Erythroblast (primary cell): Measurements from ENCODE around the gene ZNF516.

Experiments
- GATA1 ChIP-seq: IDR thresholded peaks from 2 replicates; pipeline ENCODE4 v1.6.1; 2011; ENCODE audit warnings: low read depth, mild to moderate bottlenecking, control low read depth, low read length, moderate library complexity
- POLR2A ChIP-seq: IDR thresholded peaks from 2 replicates; pipeline ENCODE4 v1.6.1; 2011; ENCODE audit warnings: mild to moderate bottlenecking, low read length

- TF ChIP-seq POLR2A (no peak), GATA1 (no peak)
Observed at GRCh38 chr18:76364282-76365259, 130.5 kb downstream of the ZNF516 start.
